ENCODE measurements around the gene GPANK1. TPM values are rescaled to one million over a fixed set of nuclear protein-coding genes. Genes with fewer than 3 reads are reported as not detected.

GPANK1 gene
- total RNA-seq, 2 donors from 2014 or later: 34.5 to 40.9 TPM

DNA sequence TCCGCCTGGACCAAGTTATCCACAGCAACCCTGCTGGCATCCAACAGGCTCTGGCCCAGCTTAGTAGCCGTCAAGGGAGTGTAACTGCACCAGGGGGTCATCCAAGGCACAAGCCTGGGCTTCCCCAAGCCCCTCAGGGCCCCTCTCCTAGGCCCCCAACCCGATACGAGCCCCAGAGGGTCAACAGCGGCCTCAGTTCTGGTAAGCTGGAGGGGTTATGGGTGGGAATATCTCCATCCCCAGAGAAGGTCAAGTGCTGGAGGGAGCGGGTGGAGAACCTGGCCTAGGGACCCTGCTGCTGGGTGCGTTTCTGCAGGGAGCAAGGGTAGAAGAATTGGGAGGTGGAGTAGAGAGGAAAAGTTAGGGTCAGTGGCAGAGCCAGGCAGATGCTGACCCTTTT lies 31.4 kb downstream of the GPANK1 start:
- DNase-seq (ENCODE audit: low spot score) (no peak), ATAC-seq (no peak)
- Mint-ChIP-seq H3K9me3 (no peaks in the 10 kb centered on the region), H3K4me1 (ENCODE audit: low read depth in 2 of 2) (peaks cover 0 to 11% of the 10 kb centered on the region in 2 donors), H3K27ac (no peak overlapping the region), H3K27me3 (no peaks in the 10 kb centered on the region), H3K36me3 (peaks cover 26% of the 10 kb centered on the region), H3K4me3 (no peak overlapping the region)

DNA sequence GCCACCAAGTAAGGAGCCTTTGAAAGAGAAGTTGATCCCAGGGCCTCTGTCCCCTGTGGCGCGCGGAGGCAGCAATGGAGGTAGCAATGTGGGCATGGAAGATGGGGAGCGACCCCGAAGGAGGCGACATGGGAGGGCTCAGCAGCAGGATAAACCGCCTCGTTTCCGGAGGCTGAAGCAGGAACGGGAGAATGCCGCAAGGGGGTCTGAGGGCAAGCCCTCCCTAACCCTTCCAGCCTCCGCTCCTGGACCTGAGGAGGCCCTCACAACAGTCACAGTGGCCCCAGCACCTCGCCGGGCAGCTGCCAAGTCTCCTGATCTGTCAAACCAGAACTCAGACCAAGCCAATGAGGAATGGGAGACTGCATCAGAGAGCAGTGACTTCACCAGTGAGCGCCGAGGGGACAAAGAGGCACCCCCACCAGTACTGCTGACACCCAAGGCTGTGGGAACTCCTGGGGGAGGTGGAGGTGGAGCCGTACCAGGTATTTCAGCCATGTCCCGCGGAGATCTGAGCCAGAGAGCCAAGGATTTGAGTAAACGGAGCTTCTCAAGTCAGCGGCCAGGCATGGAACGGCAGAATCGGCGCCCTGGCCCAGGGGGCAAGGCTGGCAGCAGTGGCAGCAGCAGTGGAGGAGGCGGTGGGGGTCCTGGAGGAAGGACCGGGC lies 32.4 kb downstream of the GPANK1 start:
- no peaks in the 10 kb centered on the region for H3K27me3 Mint-ChIP-seq
- no peaks in the 10 kb centered on the region for H3K9me3 Mint-ChIP-seq
- no peak for DNase-seq (ENCODE audit: low spot score)
- H3K4me1 Mint-ChIP-seq (ENCODE audit: low read depth in 2 of 2): peaks cover 9 to 17% of the 10 kb centered on the region in 2 donors
- H3K36me3 Mint-ChIP-seq: peaks cover 35% of the 10 kb centered on the region
- peak overlapping the region in 1 of 2 donors; percentile 46 for H3K27ac Mint-ChIP-seq
- H3K4me3 Mint-ChIP-seq: no peak overlapping the region
- ATAC-seq: no peak

DNA sequence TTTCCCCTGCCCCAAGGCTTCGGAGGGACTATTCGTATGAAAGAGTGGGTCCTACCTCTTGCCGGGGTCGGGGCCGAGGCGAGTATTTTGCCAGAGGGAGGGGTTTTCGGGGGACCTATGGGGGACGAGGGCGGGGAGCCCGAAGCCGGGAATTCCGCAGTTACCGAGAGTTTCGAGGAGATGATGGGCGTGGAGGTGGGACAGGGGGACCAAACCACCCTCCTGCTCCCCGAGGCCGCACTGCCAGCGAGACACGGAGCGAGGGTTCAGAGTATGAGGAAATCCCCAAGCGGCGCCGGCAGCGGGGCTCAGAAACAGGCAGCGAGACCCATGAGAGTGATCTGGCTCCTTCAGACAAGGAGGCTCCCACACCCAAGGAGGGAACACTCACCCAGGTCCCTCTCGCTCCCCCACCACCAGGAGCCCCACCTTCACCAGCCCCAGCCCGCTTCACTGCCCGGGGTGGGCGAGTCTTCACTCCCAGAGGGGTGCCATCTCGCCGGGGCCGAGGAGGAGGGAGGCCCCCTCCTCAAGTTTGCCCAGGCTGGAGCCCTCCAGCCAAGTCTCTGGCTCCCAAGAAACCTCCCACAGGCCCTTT lies 33.0 kb downstream of the GPANK1 start:
- no peak for ATAC-seq
- H3K9me3 Mint-ChIP-seq: no peaks in the 10 kb centered on the region
- H3K4me1 Mint-ChIP-seq (ENCODE audit: low read depth in 2 of 2): peaks cover 14 to 17% of the 10 kb centered on the region in 2 donors
- peak overlapping the region in 1 of 2 donors; percentile 48 for H3K27ac Mint-ChIP-seq
- DNase-seq (ENCODE audit: low spot score): no peak
- no peaks in the 10 kb centered on the region for H3K27me3 Mint-ChIP-seq
- H3K36me3 Mint-ChIP-seq: peaks cover 41% of the 10 kb centered on the region
- H3K4me3 Mint-ChIP-seq: no peak overlapping the region

DNA sequence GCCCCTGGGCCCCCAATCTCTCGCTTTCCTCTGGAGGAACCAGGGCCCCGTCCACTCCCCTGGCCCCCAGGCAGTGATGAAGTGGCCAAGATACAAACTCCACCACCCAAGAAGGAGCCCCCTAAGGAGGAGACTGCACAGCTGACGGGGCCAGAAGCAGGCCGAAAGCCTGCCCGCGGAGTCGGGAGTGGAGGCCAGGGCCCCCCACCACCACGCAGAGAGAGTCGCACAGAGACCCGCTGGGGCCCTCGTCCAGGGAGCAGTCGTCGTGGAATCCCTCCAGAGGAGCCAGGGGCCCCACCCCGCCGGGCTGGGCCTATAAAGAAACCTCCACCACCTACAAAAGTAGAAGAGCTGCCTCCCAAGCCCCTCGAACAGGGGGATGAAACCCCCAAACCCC lies 33.6 kb downstream of the GPANK1 start:
- Mint-ChIP-seq H3K4me1 (ENCODE audit: low read depth in 2 of 2) (peaks cover 19 to 21% of the 10 kb centered on the region in 2 donors), H3K36me3 (peaks cover 47% of the 10 kb centered on the region), H3K9me3 (no peaks in the 10 kb centered on the region), H3K4me3 (no peak overlapping the region), H3K27me3 (no peaks in the 10 kb centered on the region), H3K27ac (peak overlapping the region in 1 of 2 donors; percentile 48)
- ATAC-seq: no peak
- no peak for DNase-seq (ENCODE audit: low spot score)

DNA sequence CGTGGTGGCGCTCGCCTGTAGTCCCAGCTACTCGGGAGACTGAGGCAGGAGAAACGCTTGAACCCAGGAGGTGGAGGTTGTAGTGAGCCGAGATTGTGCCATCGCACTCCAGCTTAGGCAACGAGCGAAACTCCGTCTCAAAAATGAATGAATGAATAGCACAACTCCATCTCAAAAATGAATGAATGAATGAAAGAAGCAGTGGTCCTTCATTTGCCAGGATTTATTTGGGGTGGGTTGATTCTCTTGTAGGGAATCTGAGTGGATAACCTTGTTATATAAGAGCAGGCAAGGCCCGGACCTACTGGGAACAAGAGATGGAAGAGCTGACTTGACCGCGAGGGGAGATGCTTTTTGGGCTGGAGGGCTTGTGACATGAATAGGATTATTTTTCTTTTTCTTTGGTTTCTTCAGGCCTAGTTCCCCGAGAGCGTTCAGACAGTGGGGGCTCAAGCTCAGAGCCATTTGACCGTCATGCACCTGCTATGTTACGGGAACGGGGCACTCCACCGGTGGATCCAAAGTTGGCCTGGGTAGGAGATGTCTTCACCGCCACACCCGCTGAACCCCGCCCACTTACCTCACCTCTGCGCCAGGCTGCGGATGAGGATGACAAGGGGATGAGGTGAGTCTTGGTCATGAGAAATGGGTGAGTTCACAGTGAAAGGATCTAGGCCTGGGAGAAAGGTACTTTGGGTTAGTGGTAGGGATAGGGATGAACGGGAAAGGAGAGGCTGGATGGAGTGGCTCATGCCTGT lies 34.4 kb downstream of the GPANK1 start:
- peaks cover 46% of the 10 kb centered on the region for H3K36me3 Mint-ChIP-seq
- H3K27me3 Mint-ChIP-seq: no peaks in the 10 kb centered on the region
- ATAC-seq (no peak), DNase-seq (ENCODE audit: low spot score) (no peak)
- no peak overlapping the region for H3K4me3 Mint-ChIP-seq
- H3K9me3 Mint-ChIP-seq: no peaks in the 10 kb centered on the region
- peak overlapping the region in 1 of 2 donors; percentile 33 for H3K27ac Mint-ChIP-seq
- peaks cover 21 to 23% of the 10 kb centered on the region in 2 donors for H3K4me1 Mint-ChIP-seq (ENCODE audit: low read depth in 2 of 2)

DNA sequence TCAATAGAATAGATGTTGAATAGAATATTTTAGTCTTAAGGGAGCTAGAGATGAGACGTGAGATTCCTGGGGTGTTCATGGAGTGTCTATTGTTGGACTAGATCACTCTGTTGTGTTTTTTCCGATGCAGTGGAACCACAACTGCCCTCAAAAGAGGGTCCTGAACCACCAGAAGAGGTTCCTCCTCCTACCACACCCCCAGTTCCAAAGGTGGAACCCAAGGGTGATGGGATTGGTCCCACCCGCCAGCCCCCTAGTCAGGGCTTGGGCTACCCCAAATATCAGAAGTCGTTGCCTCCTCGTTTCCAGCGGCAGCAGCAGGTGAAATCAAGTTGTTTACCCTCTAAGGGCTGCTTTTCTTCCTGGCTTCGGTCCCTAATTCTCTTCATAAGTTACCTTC lies 35.8 kb downstream of the GPANK1 start:
- Mint-ChIP-seq H3K36me3 (peaks cover 39% of the 10 kb centered on the region), H3K4me3 (no peak overlapping the region), H3K9me3 (no peaks in the 10 kb centered on the region), H3K4me1 (ENCODE audit: low read depth in 2 of 2) (peaks cover 20 to 23% of the 10 kb centered on the region in 2 donors), H3K27ac (no peak overlapping the region), H3K27me3 (no peaks in the 10 kb centered on the region)
- no peak for DNase-seq (ENCODE audit: low spot score)
- ATAC-seq: no peak

DNA sequence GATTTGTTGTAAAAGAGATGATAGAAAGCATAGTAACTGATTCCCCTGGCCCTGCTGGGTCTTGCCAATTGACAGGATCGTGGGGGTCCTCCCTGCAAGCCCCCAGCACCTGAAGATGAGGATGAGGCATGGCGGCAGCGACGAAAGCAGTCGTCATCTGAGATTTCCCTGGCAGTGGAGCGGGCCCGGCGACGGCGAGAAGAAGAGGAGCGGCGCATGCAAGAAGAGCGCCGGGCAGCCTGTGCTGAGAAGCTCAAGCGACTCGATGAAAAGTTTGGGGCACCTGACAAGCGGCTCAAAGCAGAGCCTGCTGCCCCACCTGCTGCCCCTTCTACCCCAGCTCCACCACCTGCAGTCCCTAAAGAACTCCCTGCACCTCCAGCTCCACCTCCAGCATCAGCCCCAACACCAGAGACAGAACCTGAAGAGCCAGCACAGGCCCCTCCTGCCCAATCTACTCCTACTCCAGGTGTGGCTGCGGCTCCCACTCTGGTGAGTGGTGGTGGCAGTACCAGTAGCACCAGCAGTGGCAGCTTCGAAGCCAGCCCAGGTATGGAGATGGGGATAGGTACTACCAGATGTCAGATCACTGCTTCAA lies 37.0 kb downstream of the GPANK1 start:
- ATAC-seq: no peak
- no peak overlapping the region for H3K27ac Mint-ChIP-seq
- H3K9me3 Mint-ChIP-seq: no peaks in the 10 kb centered on the region
- H3K27me3 Mint-ChIP-seq: no peaks in the 10 kb centered on the region
- peaks cover 36% of the 10 kb centered on the region for H3K36me3 Mint-ChIP-seq
- no peak for DNase-seq (ENCODE audit: low spot score)
- no peak overlapping the region for H3K4me3 Mint-ChIP-seq
- H3K4me1 Mint-ChIP-seq (ENCODE audit: low read depth in 2 of 2): peaks cover 19 to 25% of the 10 kb centered on the region in 2 donors

DNA sequence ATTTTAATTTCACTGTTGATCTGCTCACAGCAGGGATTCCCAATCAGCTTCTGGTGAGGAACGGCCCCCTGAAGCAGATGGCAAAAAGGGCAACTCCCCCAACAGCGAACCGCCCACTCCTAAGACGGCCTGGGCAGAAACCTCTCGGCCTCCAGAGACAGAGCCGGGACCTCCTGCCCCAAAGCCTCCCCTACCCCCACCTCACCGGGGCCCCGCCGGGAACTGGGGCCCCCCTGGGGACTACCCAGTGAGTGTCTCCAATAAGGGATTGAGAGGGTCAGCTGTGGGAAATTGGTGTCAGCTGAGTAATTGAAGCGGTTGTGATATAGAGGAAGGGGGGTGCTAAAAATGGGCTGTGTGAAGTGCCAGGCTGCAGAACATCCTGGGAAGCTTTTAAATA lies 37.8 kb downstream of the GPANK1 start:
- Mint-ChIP-seq H3K9me3 (no peaks in the 10 kb centered on the region), H3K36me3 (peaks cover 43% of the 10 kb centered on the region), H3K4me1 (ENCODE audit: low read depth in 2 of 2) (peaks cover 27 to 33% of the 10 kb centered on the region in 2 donors), H3K27ac (no peak overlapping the region), H3K4me3 (no peak overlapping the region), H3K27me3 (no peaks in the 10 kb centered on the region)
- ATAC-seq: no peak
- DNase-seq (ENCODE audit: low spot score): no peak

DNA sequence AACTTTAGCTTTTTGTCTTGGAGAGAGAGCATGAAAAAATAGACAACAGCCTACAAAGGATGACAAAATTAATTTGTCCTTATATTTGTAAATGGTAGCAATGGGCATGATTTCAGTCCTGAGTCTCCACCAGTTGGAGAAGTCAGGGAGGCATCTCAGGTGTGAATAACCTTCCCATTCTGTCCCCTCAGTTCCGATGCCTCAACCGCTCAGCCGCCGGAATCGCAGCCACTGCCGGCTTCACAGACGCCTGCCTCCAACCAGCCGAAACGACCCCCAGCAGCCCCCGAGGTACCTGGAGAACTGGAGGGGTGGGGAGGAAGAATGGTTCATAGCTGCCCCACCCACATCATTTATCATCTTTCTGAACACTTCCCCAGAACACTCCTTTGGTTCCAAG lies 40.7 kb downstream of the GPANK1 start:
- Mint-ChIP-seq H3K36me3 (peaks cover 41% of the 10 kb centered on the region), H3K27ac (no peak overlapping the region), H3K4me3 (no peak overlapping the region), H3K9me3 (no peaks in the 10 kb centered on the region), H3K27me3 (no peaks in the 10 kb centered on the region), H3K4me1 (ENCODE audit: low read depth in 2 of 2) (peaks cover 31 to 42% of the 10 kb centered on the region in 2 donors)
- ATAC-seq (no peak), DNase-seq (ENCODE audit: low spot score) (no peak)

DNA sequence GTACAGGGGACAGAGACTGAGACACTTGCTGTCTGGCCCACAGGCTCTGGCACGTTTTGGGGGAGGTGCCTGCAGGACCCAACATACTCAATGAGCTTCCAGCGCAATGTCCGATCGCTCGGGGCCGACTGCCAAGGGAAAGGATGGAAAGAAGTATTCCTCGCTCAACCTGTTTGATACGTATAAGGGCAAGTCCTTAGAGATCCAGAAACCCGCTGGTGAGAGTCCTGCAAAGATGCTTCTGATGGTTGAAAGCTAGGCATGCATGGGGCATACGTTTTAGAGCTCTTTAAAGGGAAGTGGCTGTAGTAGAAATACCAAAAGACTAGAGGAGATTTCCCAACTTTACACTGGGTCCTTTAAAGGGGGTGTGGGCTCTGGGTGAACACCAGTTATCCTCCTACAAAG lies 42.1 kb downstream of the GPANK1 start:
- H3K36me3 Mint-ChIP-seq: peaks cover 35% of the 10 kb centered on the region
- H3K4me3 Mint-ChIP-seq: peak overlapping the region; percentile 92
- H3K27me3 Mint-ChIP-seq: no peaks in the 10 kb centered on the region

DNA sequence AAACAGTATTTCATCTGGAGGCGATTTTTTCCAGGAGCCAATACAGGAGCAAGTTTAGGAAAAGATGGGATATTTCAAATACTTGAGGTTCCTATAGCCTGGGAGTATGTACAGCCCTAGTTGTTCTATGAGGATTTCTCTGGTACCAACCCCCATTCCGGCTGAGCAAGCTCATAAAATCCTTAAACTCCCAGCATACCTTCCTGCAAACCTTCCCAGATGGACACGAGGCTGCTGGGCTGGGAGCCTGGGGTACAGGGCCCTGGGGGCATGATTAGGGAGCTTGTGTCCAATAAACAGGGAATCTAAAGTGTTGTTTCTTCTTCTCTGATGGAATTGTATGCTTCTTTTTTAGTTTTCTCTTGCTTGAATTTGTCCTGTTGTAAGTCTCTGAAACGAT lies 42.8 kb downstream of the GPANK1 start:
- Mint-ChIP-seq H3K27me3 (no peaks in the 10 kb centered on the region), H3K9me3 (no peaks in the 10 kb centered on the region), H3K4me1 (ENCODE audit: low read depth in 2 of 2) (peaks cover 24 to 29% of the 10 kb centered on the region in 2 donors), H3K36me3 (peaks cover 28% of the 10 kb centered on the region), H3K4me3 (peak overlapping the region; percentile 92), H3K27ac (peak overlapping the region; percentile 91 to 94)
- no peak for DNase-seq (ENCODE audit: low spot score)
- ATAC-seq: no peak

More for the DNA sequence above, 42.1 kb downstream of the GPANK1 start:
- H3K27ac Mint-ChIP-seq: peak overlapping the region; percentile 91 to 94
- ATAC-seq (no peak), DNase-seq (ENCODE audit: low spot score) (no peak)
- H3K9me3 Mint-ChIP-seq: no peaks in the 10 kb centered on the region
- peaks cover 27 to 36% of the 10 kb centered on the region in 2 donors for H3K4me1 Mint-ChIP-seq (ENCODE audit: low read depth in 2 of 2)

DNA sequence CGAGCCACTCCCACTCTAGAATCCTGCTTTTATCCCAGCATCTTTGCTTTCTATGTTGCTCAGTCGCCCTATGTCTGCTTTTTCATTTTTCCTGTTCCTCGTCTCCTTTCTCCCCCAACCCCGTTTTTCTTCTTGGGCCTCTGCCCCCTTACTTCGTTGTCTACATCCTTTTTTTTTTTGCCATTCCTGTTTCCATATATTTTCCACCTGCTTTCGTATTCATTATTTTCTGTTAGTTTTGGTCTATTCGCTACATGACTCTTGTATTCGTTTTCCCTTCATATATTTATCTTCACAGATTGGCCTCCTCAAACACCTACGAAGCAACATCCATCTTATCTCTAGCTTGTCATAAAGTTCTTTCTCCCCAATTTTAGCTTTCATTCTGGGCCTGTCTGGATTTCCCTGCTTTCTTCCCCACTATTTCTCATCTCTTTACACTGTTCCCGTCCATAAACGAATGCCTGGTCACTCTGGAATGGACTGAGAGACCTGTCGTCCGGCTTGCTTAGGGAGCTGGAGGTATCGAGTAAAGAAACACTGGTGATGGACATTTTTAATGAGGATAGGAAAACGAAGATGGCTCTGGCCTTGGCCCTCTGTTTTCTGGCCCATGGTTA lies 43.4 kb downstream of the GPANK1 start:
- no peak for DNase-seq (ENCODE audit: low spot score)
- Mint-ChIP-seq H3K4me3 (peak overlapping the region; percentile 92), H3K4me1 (ENCODE audit: low read depth in 2 of 2) (peaks cover 22 to 30% of the 10 kb centered on the region in 2 donors), H3K36me3 (peaks cover 23% of the 10 kb centered on the region), H3K27ac (peak overlapping the region; percentile 91 to 94), H3K9me3 (no peaks in the 10 kb centered on the region), H3K27me3 (no peaks in the 10 kb centered on the region)
- no peak for ATAC-seq

DNA sequence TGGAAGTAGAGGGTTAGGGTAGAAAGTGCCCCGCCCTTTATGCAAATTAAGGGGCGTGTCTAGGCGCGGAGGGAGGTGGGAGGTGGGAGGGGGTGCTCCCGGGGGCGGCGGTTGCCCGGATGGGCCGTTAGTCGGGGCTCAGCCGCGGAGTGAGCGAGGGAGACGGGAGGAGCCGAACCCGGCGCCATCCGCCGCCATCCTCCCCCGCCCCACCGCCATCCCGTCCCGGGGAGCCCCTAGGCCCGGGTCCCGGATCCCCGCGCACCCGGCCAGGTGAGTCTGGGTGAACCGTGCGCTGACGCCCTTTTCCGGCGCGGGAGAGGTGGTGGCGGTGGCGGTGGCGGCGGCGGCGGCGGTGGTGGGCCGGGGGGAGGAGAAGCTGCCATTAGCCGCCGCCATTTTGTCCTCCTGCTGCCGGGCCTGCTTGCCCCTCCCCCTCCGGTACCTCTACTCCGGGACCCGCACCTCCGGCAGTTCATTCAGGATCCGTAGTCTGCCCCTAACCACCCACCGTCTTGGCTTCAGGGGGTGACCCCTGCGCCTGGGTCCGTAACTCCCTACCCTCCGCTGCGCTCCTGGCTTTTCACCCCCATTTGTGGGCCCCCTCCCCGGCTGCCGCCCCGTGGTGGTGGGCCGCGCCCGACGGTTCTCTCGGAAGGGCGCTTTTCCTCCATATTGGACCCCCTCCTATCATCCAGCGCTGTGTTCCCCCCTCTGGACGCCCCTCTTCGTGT lies 44.0 kb downstream of the GPANK1 start, which contains the start of gene PRRC2A:
Gene PRRC2A, plus strand, starts transcription at position 130 of the 734 bp plus-strand sequence. CDS start 2,075 bp downstream, outside the sequence.
- H3K36me3 Mint-ChIP-seq: peaks cover 16% of the 10 kb centered on the region
- ATAC-seq: peak; percentile 48 to 54
- peak within 1 kb of the TSS; percentile 92 for H3K4me3 Mint-ChIP-seq
- H3K4me1 Mint-ChIP-seq (ENCODE audit: low read depth in 2 of 2): peaks cover 24 to 29% of the 10 kb centered on the region in 2 donors
- H3K27me3 Mint-ChIP-seq: no peaks in the 10 kb centered on the region
- H3K9me3 Mint-ChIP-seq: no peaks in the 10 kb centered on the region
- H3K27ac Mint-ChIP-seq: peak within 1 kb of the TSS; percentile 91 to 94
- DNase-seq (ENCODE audit: low spot score): no peak

All from natural killer cell treated with Interleukin-12 subunit alpha and Interleukin-12 subunit beta and Interleukin-15 and Interleukin-18, amount 100 ng/mL, for 72 hours (primary cell).